ENCODE results near the gene TXLNG.

The TXLNG gene

DNA sequence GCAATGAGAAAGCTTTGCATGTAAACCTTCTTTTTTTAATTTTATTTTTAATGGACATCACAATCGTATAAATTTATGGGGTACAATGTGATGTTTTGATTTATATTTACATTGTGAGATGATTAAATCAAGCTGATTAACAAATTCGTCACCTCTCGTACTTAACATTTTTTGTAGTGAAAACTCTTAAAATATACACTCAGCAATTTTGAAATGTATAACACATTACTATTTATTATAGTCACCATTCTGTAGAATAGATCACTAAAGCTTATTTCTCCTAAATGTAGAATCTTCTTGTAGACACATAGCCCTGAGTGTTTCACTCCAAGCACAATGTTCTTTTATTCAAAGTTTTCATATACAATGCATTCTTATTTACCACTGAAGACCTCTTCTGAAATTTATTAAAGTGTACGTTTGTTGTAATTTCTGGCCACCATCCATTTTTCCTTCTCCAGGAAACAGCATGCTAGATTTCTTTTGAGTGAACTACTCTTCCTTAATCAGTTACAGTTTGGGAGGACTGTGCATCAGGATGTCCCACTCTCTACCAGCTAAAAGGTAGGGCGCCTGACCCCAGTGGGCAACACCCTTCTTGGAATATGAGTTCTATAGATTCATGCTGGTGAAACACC is 88.3 kb downstream of the TXLNG start:
- no peak for DNase-seq

DNA sequence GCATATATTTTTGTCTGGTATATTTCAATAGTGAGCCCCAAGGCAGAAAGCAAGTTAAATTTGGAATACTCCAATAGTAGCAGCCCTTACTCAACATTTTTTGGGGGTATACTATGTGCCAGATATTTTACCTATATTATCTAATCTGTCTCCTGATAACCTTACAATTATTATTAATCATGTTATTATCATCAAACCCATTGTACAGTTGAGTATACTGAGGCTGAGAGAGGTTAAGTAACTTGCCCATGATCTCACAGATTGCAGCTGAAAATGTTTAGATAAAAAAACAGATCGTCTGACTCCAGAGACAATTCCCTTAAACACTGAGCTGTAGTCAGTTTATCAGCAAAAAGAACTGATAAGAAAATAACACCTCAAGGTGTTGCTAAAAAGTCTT is 90.4 kb downstream of the TXLNG start:
- no peak for DNase-seq

DNA sequence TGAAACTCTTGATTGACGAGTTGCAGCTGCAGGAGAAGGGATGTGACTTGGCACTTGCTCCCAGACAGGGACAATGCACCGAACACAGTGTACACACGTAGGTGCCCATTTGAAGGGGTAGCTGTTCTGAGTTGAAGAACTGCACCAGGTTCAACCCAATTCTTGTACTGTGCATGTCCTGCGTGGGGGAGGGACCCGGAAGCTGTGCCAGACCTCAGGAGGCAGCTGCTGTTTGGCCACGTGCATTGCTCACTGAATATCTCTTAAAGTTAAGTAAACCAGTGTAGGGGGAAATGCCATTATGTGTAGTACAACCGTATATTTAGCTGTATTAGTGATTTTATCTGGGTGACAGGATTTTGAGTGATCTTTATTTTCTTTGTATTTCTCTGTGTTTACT is 95.9 kb downstream of the TXLNG start:
- DNase-seq, result peak; percentile 18 to 21

GRCh38 chrX:16882702-16883486 is 96.6 kb downstream of the TXLNG start:
- peak; percentile 58 to 60 for DNase-seq

DNA sequence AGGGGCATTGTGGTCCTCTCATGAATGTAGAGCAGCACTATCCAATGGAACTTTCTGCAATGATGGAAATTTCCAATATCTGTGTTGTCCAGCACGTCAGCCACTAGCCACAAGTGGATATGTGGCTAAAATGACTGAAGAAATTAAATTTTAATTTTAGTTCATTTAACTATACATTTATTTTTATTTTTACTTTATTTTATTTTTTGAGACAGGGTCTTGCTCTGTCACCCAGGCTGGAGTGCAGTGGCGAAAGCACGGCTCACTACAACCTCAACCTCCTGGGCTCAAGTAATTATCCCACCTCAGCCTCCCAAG is 97.2 kb downstream of the TXLNG start:
- no peak for DNase-seq

DNA sequence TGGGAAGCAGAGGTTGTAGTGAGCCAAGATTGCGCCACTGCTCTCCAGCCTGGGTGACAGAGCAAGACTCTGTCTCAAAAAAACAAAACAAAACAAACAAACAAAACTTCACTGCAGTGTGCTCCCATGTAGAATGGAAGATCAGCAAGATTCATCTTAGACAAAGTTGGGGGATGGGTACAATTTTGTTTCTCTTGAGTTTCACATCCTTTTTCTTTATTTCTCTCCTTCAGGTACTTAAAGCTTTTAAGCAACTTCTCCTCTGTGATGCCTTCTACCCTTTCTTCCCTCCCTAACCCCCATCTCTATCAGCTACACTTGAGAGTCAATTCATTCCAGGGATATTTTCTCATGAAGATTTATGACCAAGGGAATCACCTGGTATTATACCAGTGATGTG is 99.4 kb downstream of the TXLNG start:
- no peak for DNase-seq

- peak; percentile 41 to 50 for DNase-seq
These were observed 106.5 kb downstream of the TXLNG start for GRCh38 chrX:16892504-16893362.
